GM21737 (cell line): ENCODE measurements around the gene PRDX2.

Experiments
- ATAC-seq: cut with Tn5 transposase; IDR thresholded peaks from one replicate; pipeline ENCODE4 v1.9.1; 2021; ENCODE audit warnings: mild to moderate bottlenecking, moderate library complexity; ENCODE audit not compliant: unreplicated experiment

Gene PRDX2

DNA sequence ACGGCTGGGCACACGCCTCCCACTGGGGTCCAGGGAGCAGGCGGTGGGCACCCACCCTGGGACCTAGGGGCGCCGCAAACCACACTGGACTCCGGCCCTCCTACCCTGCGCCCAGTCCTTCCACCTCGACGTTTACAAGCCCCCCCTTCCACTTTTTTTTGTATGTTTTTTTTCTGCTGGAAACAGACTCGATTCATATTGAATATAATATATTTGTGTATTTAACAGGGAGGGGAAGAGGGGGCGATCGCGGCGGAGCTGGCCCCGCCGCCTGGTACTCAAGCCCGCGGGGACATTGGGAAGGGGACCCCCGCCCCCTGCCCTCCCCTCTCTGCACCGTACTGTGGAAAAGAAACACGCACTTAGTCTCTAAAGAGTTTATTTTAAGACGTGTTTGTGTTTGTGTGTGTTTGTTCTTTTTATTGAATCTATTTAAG lies 8.7 kb downstream of the PRDX2 start:
- no peak for ATAC-seq

- no peak for ATAC-seq
These were observed 9.3 kb downstream of the PRDX2 start for GRCh38 chr19:12792051-12792852.

GRCh38 chr19:12791345-12792050 lies 10.1 kb downstream of the PRDX2 start, which contains the start of gene JUNB:
JUNB (plus strand) TSS chr19:12791486; CDS start chr19:12791772, 286 bp downstream.
- peak; percentile 29 for ATAC-seq

- no peak for ATAC-seq
These were observed 10.8 kb downstream of the PRDX2 start for GRCh38 chr19:12790628-12791344.

GRCh38 chr19:12789904-12790619 lies 11.5 kb downstream of the PRDX2 start:
- ATAC-seq: peak; percentile 32

GRCh38 chr19:12789098-12789903 lies 12.3 kb downstream of the PRDX2 start:
- no peak for ATAC-seq

GRCh38 chr19:12788682-12789097 lies 12.9 kb downstream of the PRDX2 start:
- no peak for ATAC-seq

DNA sequence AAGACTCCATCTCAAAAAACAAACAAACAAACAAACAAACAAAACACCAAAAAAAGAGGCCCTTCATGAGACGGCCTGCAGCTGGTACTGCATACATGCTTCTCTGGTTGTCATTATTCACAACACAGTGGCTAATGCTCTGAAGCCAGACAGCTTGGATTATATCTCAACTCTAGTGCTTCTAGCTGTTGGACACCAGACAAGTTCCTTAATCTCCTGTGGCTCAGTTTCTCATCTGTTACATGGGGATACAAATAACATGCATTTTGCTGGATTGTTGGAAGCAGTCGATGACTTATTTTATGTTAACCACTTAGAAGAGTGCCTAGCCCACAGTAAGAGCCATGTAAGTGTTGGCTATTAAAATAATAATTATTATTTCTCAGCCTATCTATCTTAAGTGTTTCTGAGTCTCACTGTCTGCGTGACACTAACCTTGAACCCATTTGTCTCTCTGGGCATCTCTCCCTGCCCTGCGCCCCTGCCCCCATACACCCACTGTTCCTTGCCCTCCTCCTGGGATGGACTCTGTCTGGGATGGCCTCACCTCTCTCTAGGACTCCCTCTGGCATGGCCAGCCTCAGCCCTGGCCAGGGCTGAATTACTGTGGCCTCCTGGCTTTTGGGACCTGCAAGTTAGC lies 13.4 kb downstream of the PRDX2 start:
- no peak for ATAC-seq

- ATAC-seq: no peak
These were observed 14.1 kb downstream of the PRDX2 start for GRCh38 chr19:12787458-12787857.

DNA sequence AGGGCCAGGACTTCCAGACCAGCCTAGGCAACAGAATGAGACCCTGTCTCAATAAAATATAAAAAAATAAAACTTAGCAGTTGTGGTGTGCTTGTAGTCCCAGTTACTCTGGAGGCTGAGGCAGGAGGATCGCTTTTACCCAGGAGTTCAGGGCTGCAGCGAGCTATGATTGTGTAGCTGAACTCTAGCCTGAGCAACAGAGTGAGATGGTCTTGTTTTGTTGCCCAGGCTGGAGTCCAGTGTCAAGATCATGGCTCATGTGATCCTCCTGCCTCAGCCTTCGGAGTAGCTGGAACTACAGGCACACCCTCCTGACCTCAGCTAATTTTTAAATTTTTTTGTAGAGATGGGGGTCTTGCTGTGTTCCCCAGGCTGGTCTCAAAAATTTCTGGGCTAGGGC lies 14.6 kb downstream of the PRDX2 start:
- no peak for ATAC-seq

DNA sequence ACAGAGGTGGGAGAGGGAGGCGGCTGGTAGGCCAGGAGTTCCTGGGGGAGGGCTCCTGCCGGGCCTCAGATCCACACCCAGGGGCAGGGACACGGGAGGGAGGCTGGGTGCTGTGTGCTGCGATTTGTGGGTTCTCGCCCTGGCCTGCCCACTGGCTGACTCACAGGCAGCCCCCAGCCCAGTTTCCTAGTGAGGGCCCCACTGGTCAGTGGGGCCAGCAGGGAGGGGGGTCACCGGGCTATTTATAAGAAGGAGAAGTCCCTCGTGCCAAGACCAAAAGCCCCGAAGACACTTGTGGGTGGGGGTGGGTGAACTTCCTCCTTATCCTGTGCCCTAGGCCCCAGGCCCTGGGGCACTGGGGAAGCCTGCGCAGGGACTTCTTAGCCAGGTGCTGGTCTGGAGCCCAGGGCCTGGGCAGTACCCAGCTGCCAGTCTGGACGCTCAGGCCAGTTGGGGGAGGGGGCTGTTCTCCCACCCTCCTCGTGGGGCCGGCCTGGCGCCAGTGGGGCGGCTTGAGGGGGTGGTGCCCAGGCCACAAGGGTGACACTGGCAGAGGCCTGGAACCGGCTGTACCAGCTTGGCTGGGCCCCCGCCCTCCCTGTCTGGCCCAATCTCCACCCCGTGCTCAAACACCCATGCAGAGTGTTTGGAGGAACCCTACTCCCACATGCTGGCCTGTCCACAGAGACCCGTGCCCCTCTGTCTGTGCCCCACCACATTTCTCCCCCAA lies 15.3 kb downstream of the PRDX2 start:
- no peak for ATAC-seq

DNA sequence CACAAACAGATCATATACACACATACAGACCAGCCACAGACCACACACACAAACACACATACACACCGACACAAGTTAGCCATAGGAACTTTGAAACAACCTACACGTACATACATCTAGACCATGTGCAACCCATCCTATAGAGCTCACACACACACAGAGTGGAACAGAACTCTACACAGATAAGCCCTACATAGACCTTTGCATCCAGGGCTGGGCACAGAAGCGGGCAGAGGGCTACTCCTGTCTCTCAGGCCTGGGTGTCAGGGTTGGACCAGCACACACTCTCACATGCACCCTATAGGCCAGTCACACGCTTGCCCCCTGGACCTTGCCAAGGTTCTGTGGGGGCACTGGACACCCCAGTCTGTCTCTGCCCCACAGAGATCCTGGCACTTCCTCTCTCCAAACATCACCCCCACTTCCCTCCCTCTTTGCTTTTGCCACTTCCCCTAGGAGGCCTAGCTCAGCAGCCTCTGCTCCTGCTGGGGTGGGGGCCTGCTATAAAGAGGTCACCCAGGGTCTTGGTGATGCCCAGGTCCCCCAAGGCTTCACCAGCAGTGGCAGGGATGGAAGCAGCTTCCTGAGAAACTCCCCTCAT lies 16.1 kb downstream of the PRDX2 start:
- no peak for ATAC-seq

GRCh38 chr19:12784871-12785430 lies 16.6 kb downstream of the PRDX2 start:
- ATAC-seq: no peak

DNA sequence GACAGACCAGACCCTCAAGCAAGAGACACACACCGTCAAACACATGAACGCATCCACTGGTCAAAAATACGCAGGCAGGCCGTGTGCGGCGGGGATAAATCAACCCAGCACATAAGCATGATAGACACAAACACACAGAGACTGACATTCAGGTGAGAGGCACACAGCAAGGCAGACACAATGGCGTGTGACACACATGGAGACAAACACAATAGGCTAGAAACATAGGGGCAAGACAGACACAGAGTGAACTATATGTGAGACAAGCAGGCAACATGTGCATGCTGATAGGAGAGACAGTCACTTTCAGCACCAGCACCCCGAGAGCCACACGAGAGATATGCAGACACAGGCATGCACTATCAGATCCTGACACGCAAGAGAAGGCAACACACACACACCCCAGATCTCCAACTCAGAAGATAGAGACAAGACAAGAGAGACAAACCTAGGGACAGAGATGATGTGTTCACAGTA lies 17.2 kb downstream of the PRDX2 start:
- ATAC-seq: no peak

- ATAC-seq: no peak
These were observed 17.7 kb downstream of the PRDX2 start for GRCh38 chr19:12783849-12784393.

DNA sequence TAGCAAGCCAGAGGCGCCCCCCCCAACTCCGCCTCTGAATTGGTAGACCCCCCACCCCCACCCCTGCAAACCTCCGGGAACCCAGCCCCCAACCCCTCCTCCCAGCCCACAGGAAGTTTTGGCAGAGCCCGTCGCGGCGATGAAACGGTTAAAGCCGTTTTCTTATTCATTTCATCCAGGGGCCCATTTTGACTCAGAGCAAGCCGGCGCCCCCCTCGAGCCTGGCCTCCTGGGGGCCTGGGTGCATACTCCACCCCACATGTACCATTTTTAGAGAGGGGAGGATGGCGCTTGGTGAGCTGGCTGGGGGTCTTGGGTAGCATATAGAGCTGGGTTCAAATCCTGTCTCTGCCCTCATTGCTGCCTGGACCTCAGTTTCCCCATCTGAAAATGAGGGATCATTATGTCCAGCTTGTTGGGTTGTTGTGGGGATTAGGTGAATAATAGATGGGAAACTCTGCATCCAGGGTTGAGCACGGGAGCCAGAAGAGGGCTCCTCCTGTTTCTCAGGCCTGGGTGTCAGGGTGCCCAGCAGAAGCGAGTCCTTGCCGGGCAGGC lies 18.2 kb downstream of the PRDX2 start:
- ATAC-seq: no peak
